ENCODE data around the gene SLC35B1.

SLC35B1 gene

DNA sequence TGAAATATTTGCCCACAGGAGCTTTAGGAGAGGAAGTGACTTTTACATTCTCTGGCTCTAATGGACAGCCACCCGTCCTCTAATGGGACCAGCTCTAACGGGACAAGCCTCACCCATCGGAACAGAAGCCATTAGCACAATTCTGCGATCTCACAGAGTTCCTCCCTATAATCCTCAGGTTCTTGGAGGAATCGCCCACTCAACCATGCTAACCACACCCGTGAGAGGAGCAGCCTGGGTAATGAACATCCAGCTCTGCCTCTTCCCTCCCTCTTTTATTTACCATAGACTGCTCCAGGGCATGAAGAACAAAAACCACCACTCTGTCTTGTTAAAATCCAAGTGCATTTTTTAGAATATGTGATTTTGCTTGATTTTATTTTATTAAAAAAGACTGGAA is 6.8 kb downstream of the SLC35B1 start:
- DNase-seq (ENCODE audit: low read depth, low spot score) = no peak

DNA sequence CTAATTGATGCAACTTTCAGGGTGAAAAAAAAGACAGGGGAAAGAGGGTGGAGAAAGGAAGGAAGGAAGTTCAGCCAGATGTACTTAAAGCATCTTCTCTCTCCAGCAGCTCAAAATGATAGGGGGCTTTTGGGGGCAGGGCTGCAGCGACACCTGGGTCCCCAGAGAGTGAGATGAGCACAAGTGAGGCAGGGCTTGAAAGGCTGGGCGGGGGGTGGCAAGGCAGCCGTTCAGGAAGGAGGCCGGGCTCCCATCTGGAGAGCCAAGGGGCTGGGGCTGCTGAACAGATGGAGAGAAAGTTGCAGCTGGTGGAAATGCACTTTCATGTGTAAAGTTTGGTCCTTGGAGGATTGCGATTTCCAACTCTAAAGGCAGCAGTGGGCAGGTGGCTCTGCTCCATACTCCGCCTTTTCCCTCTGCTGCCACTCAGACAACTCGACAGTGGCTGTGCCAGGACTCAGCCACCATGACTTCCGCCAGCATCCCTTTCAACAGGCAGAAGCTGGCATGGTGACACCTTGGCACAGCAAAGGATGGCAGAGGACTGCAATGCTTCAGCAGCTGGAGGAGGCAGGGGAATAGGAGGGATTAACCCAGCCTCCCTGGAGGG is 7.7 kb downstream of the SLC35B1 start:
- DNase-seq (ENCODE audit: low read depth, low spot score) = no peak

DNA sequence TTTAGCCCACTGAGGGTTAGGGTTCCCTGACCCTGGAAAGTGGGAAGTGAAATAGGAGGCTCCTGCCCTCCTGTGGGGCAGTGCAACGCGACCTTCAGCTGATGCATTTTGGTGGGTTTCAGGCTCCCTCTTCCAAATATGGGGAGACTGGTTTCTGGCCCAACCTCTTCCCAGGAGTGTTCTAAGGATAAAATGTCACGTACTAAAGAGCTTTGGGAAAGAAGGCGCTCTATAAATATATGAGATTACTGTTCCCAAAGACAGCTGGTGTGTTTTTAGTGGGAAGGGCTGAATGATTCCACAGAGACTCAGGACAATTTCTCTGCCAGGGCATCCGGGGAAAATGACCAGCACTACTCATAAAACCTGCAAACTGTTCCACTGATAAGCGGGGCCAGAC is 9.8 kb downstream of the SLC35B1 start:
- no peak for DNase-seq (ENCODE audit: low read depth, low spot score)

- no peak for DNase-seq (ENCODE audit: low read depth, low spot score)
These were observed 11.5 kb downstream of the SLC35B1 start for GRCh38 chr17:49696233-49696761.

DNA sequence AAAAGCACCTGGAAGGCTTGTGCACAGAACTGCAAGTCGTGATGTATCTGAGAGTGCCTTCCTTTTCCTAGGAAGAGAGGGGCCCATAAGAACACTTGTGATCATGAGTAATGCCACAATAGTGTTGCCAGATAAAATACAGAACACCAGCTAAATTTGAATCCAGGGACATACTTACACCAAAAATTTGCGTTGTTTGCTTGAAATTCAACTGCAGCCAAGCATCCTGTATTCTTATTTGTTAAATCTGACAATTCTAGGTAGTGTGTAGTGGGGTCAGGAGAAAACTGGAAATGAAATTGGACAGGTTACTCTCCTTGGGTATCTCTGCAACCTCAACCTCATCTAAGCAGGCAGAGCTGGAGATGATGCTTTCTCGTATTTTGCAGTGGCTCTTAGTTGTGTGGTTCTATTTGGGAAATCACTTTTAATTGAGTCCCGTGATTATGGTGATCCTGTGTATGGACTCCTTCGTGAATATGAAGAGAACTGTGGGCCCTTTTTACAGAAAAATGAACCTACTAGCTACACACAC is 12.0 kb downstream of the SLC35B1 start:
- no peak for DNase-seq (ENCODE audit: low read depth, low spot score)

DNA sequence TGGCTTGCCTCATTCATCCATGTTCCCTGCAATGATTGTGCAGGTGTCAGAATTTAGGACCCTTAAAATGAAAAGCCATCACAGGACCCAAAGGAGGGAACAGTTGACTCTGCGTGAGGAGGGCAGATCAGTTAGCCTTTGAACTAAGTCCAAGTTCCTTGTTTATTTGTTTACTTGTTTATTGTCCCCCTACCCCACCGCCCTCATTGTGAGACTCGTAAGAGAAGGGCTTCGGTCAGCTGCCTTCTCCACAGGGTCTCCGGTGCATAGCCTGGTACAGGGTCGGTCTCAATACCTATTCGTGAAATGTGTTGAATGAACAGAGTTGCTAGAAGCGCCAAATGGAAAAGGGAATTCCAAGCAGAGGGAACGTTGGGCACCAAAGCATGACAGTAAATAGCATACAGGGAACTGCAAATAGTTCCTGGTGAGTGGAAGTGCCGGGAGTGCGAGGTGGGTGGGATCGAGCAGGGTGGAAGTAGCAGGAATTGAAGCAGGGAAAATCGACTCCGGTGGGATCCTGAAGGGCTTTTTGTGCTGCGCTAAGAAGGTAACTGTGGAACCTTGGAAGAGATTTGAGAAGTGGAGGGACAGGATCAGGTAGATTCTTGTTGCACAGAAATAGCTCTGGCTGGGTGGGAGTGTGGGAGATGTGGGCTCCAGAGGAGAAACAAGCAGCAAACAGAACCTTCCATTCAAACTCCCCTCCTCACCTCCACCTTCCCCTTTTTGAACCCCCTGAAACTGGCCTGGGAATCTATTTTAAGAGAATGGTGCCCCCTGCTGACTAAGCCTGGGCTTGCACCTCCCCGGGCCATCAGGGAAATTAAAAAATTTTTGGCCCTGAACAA is 12.7 kb downstream of the SLC35B1 start:
- peak; percentile 48 for DNase-seq (ENCODE audit: low read depth, low spot score)

DNA sequence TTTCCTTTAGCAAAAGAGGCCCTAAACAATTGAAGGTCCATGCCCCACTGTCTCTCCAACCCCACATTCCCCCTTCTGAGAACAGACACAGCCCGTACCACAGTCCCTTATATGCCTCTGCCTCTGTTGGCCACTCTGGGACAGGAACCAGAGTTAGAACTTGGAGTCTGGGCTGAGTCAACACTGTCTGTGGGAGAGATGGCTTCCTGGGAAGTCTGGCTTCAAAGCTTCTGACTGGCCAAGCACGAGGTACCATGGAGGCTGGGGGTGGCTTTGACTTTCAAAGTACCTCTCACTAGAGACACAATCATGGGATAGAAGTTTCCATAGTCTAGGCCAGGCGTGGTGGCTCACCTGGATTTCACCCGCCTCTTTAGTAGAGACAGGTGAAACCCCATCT is 15.0 kb downstream of the SLC35B1 start:
- DNase-seq (ENCODE audit: low read depth, low spot score) = no peak

DNA sequence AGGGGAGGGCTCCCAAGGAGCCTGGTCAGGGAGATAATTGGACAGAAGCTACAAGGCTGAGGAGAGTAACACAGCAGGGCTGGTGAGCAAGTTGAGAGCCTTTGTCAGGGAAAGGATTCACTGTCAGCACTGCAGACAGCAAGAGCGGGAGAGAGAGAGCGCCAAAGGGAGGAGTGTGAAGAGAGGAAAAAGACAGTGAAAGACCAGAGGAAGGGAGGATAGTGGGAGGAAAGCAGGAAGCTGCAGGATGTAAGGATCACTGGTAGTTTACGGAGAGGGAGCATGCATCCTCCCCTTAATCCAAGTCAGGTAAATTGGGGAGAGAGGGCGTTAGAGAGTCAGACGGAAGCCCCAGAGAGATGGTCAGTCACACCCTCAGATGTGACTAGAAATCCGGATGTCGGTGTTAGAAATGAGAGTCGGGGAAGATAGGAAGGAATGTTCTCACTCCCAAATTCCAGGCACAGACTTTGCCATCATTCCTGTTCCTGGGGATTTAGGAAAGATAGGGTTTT is 16.0 kb downstream of the SLC35B1 start:
- DNase-seq (ENCODE audit: low read depth, low spot score) = no peak

GRCh38 chr17:49691086-49691676 is 16.6 kb downstream of the SLC35B1 start:
- DNase-seq (ENCODE audit: low read depth, low spot score) = peak; percentile 49

DNA sequence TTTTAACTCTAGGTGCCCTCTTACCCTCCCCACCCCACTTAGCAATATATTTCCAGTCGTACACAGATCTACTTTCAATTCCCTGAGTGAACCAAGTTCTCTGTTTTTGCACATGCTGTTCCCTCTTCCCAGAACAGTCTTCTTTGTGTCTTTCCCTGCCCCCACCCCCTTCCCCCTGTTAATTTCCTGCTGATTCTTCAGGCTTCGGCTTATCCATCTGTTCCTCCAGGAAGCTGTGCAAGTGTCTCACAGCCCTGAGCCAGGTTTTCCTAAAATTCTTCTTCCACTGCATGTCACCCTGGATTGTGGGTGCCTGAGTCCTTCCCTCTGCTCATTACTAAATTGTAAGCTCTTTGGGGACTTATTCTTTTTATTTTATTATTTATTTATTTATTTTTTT is 17.5 kb downstream of the SLC35B1 start:
- DNase-seq (ENCODE audit: low read depth, low spot score) = no peak

GRCh38 chr17:49688848-49689247 is 18.9 kb downstream of the SLC35B1 start:
- no peak for DNase-seq (ENCODE audit: low read depth, low spot score)

GRCh38 chr17:49687878-49688491 is 19.8 kb downstream of the SLC35B1 start:
- DNase-seq (ENCODE audit: low read depth, low spot score) = no peak

GRCh38 chr17:49681106-49681979 is 26.4 kb downstream of the SLC35B1 start:
- DNase-seq (ENCODE audit: low read depth, low spot score) = no peak

GRCh38 chr17:49680314-49680713 is 27.4 kb downstream of the SLC35B1 start:
- DNase-seq (ENCODE audit: low read depth, low spot score) = no peak

- DNase-seq (ENCODE audit: low read depth, low spot score) = peak; percentile 100
These were observed 29.6 kb downstream of the SLC35B1 start, which contains the start of gene SPOP for GRCh38 chr17:49677933-49678847. TSS of gene SPOP (minus strand) at chr17:49678097. CDS start at chr17:49622810, 55,287 bp downstream.

DNA sequence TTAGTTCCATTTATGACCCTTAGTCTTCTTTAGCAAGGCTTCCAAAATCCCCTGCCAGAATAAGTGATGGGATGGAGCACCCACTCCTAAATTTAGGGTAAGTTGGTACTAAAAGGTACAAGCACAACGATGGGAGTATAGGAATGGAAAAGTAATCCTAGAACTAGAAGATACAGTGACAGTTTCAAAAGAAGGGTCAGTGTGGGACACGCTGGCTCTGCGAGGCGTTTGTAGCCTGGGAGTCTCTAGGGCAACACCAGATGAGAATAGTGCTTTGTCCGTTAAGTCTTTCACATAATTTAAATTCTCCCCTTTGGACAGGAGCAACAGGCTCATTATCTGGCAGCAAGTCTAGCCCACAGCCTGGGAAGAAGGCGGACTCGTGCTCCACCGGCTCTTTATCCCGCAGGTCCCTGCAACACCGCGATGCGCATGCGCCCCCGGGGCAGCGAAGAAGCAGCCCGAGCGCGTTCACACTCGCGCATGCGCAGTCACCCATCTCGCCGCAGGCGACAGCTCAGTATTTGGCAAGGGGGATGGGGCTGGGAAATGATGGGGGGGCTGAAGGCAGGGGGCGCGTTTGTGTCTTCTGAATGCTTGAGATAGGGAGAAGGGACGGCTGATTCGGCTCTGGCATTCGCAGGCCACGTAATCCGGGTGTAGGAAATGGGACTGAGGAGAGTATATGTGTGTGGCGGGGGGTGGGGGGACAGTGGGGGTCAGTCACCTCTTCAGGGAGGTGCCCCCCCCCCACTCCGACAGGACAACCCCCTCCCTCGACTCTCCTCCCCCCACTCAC is 30.4 kb downstream of the SLC35B1 start:
- DNase-seq (ENCODE audit: low read depth, low spot score) = peak; percentile 98

- DNase-seq (ENCODE audit: low read depth, low spot score) = peak; percentile 50
These were observed 31.4 kb downstream of the SLC35B1 start for GRCh38 chr17:49676276-49676868.

GRCh38 chr17:49674507-49674906 is 33.3 kb downstream of the SLC35B1 start:
- no peak for DNase-seq (ENCODE audit: low read depth, low spot score)

All from astrocyte of the hippocampus (primary cell).